ENCODE data around the gene NLK.

NLK gene

DNA sequence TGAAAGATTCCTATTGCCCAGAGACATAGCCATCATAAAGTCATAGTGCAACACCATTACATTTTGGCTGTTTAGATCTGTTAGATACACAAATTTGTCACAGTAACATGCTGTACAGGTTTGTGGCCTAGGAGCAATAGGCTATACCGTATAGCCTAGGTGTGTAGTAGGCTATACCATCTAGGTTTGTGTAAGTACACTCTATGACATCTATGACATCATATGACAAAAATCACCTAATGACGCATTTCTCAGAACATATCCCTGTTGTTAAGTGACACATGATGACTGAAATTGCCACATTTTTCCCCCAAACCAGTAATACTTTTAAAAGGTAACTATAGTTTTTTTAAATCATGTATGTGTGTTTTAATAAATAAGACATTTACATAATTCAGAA, 43.3 kb downstream of the NLK start:
- H3K27ac ChIP-seq, result no peak overlapping the region
- TF ChIP-seq, protein P1, sequence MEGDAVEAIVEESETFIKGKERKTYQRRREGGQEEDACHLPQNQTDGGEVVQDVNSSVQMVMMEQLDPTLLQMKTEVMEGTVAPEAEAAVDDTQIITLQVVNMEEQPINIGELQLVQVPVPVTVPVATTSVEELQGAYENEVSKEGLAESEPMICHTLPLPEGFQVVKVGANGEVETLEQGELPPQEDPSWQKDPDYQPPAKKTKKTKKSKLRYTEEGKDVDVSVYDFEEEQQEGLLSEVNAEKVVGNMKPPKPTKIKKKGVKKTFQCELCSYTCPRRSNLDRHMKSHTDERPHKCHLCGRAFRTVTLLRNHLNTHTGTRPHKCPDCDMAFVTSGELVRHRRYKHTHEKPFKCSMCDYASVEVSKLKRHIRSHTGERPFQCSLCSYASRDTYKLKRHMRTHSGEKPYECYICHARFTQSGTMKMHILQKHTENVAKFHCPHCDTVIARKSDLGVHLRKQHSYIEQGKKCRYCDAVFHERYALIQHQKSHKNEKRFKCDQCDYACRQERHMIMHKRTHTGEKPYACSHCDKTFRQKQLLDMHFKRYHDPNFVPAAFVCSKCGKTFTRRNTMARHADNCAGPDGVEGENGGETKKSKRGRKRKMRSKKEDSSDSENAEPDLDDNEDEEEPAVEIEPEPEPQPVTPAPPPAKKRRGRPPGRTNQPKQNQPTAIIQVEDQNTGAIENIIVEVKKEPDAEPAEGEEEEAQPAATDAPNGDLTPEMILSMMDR (IDR thresholded peaks at IDR 0.05), result no peak
- no peak overlapping the region for H3K4me3 ChIP-seq
- DNase-seq (ENCODE audit: low spot score), result no peak

DNA sequence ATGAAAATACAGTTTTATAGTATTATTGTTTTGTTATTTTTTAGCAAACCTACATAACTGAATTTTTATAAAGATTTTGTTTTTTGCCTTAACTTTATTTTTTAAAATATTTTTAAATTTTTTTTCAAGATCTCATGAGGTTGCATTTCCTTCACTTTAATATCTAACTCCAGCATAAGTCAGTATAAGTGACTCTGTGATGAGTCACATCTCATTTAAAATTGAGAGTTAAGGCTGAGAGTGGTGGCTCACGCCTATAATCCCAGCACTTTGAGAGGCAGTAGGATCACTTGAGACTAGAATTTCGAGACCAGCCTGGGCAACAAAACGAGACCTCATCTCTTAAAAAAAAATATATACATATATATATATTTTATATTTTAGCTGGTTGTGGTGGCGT, 44.0 kb downstream of the NLK start:
- Histone ChIP-seq H3K4me3 (no peak overlapping the region), H3K27ac (no peak overlapping the region)
- TF ChIP-seq, protein P1 (IDR thresholded peaks at IDR 0.05), result no peak
- DNase-seq (ENCODE audit: low spot score), result no peak

DNA sequence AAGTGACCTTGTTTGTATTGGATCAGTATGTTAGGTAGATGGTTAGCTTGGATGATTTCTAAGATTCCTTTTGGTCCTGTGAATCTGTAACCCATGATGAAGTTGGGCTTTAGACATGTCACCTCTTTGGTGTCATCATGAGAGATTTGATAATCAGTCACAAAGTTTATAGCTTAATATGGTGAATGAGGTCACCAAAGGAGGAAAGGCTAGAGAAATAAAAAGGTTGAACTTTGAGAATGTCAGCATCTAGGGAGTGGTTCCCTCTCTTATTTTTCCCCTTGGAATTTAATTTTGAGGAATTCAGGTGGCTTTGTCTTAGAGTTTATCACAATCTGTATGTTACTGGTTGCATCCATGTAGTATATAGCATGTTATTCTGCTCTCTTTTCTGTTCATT, 45.3 kb downstream of the NLK start:
- TF ChIP-seq, protein P1 (IDR thresholded peaks at IDR 0.05), result no peak
- DNase-seq (ENCODE audit: low spot score), result no peak
- H3K4me3 ChIP-seq, result no peak overlapping the region

DNA sequence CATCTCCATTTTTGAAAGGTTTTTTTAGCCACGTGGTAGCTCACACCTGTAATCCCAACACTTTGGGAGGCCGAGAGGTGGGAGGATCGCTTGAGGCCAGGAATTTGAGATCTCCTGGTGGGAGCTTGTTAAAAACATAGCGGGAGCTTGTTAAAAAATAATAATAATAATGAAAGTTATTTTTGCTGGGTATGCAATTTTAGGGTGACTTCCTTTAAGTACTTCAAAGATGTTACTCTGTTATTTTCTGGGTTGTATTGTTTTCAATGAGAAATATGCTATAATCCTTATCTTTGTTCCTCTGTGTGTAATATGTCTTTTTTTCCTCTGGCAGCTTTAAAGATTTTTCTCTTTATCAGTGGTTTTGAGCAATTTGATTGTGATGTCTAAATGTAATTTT, 48.1 kb downstream of the NLK start:
- no peak for DNase-seq (ENCODE audit: low spot score)
- H3K27ac ChIP-seq, result no peak overlapping the region
- no peak overlapping the region for H3K4me3 ChIP-seq
- TF ChIP-seq, protein P1 (IDR thresholded peaks at IDR 0.05), result no peak

More for the DNA sequence above, 45.3 kb downstream of the NLK start:
- H3K27ac ChIP-seq, result no peak overlapping the region

DNA sequence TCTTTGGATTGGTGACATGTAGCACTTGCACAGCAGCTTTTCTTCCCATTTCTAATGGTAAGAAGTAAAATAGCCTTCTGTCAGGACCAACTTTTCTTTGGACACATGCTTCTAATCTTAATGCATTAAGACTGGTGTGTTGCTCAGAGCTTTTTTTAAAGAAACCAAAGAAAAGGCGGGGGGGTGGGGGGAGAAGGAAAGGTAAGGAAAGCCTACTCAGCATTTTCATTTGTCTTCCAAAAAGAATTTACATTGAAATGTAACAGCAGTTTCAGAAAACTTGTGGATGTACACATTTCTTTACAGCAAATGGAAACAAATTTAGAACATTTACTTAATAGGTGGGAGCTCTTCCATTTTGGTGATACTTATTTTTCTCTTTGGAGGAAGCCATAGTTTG, 49.6 kb downstream of the NLK start:
- TF ChIP-seq, protein P1 (IDR thresholded peaks at IDR 0.05), result no peak

DNA sequence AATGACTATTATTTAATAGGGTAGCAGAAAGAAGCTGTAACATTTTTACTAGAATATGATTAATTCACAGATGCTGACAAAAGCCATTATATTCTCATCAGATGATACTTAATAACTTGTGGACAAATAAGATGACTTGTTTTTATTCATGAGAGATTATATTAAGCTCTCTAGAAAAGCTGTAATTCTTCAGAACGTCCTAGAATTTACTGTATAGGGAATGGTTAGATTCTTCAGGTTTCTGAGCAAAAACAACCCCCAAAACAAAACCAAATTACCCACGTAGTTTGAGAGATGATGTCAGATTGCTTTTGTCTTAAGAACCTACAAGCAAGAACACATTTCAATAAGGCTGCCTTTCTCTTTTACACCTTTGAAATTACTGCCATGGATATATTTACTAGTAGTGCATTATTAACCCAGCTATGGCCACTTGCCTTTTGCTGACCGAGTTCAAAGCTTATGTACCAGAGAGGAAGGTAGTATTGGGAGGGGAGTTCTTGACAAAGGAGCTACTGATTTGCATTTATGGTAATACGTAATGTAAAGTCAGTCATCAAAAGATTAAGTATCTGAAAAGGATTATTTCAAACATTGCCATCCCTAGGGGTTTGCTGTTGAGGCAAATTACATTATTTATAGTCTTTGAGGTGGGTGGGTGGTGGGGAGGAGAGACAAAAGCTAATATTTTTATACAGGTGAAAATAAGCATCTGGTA, 51.7 kb downstream of the NLK start:
- Histone ChIP-seq H3K4me3 (no peak overlapping the region), H3K27ac (no peak overlapping the region)
- DNase-seq (ENCODE audit: low spot score), result no peak
- TF ChIP-seq, protein P1 (IDR thresholded peaks at IDR 0.05), result no peak

More for the DNA sequence above, 49.6 kb downstream of the NLK start:
- no peak overlapping the region for H3K4me3 ChIP-seq
- DNase-seq (ENCODE audit: low spot score), result no peak
- no peak overlapping the region for H3K27ac ChIP-seq

DNA sequence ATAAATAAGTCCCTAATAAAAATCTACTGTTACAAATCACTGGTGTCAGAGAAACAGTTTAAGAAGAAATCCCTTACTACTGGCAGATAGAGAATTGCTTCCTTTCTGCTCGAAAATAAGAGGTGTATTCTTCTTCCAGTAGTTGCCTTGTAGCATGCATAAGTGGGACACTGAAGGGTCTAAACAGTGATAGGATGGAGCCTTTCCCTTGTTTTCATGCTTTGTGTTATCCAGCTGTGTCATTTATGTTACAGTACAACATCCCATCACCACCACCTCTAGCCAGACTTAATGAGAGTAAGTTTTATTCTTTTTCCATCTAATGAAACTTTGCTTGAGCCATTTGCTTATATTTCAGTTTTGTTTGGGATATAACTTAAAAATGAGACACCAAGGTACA, 54.3 kb downstream of the NLK start:
- no peak for DNase-seq (ENCODE audit: low spot score)
- H3K27ac ChIP-seq, result no peak overlapping the region
- TF ChIP-seq, protein P1 (IDR thresholded peaks at IDR 0.05), result no peak
- H3K4me3 ChIP-seq, result no peak overlapping the region

Measured in coronary artery (tissue), 2 donors.